Measurements from ENCODE around the gene G6PC2. TPM values are rescaled to one million over a fixed set of nuclear protein-coding genes. Genes with fewer than 3 reads are reported as not detected.
"Not testable (repeated sequence)": the region's sequence is repeated elsewhere in the genome, so short reads cannot be mapped to it uniquely, and the experiment has no call there.

The G6PC2 gene
- total RNA-seq, 1 experiment from 2014 or later: not detected

- Mint-ChIP-seq H3K4me1 (ENCODE audit: low read depth, unreplicated experiment) (no peaks in the 10 kb centered on the region), H3K36me3 (ENCODE audit: insufficient read depth, unreplicated experiment) (peaks cover 7% of the 10 kb centered on the region), H3K27me3 (ENCODE audit: insufficient read depth, unreplicated experiment) (no peaks in the 10 kb centered on the region), H3K4me3 (ENCODE audit: unreplicated experiment) (no peak overlapping the region), H3K27ac (ENCODE audit: unreplicated experiment) (no peak overlapping the region), H3K9me3 (ENCODE audit: unreplicated experiment) (no peaks in the 10 kb centered on the region)
- POLR2A ChIA-PET: no interaction called here
- BruUV-seq (replicated peaks): no TSS peak
- no peak for DNase-seq
- no peaks in the 10 kb centered on the region for H3K9me3 ChIP-seq
- no peaks in the 10 kb centered on the region for H3K36me3 ChIP-seq (ENCODE audit: control insufficient read depth, insufficient read depth, low read length)
- intact Hi-C loops (cut with micrococcal nuclease; ENCODE audit: unreplicated experiment): no loop called here
- no peaks in the 10 kb centered on the region for H3K4me1 ChIP-seq
- H3K4me3 ChIP-seq (ENCODE audit: low read depth, low read length): no peak overlapping the region
- no peaks in the 10 kb centered on the region for H3K27me3 ChIP-seq (replicated peaks; ENCODE audit: control insufficient read depth, insufficient read depth, low read length)
- TF ChIP-seq CTCF (IDR thresholded peaks at IDR 0.05; ENCODE audit: insufficient read depth in 1 of 2, low read depth in 1 of 2, low read length in 1 of 2, severe bottlenecking in 1 of 2, unreplicated experiment in 1 of 2): no peak
- CTCF ChIA-PET: no interaction called here
Measured at GRCh38 chr2:168874368-168875054, 26.6 kb upstream of the G6PC2 start.

- peaks cover 15% of the 10 kb centered on the region for H3K36me3 Mint-ChIP-seq (ENCODE audit: insufficient read depth, unreplicated experiment)
- H3K9me3 ChIP-seq; H3K36me3 ChIP-seq (ENCODE audit: control insufficient read depth, insufficient read depth, low read length); H3K4me1 ChIP-seq; CTCF ChIA-PET; POLR2A ChIA-PET; intact Hi-C loops (cut with micrococcal nuclease; ENCODE audit: unreplicated experiment); H3K27me3 ChIP-seq (replicated peaks; ENCODE audit: control insufficient read depth, insufficient read depth, low read length); H3K27me3 Mint-ChIP-seq (ENCODE audit: insufficient read depth, unreplicated experiment); BruUV-seq (replicated peaks); H3K4me1 Mint-ChIP-seq (ENCODE audit: low read depth, unreplicated experiment); DNase-seq; H3K4me3 ChIP-seq (ENCODE audit: low read depth, low read length); H3K27ac Mint-ChIP-seq (ENCODE audit: unreplicated experiment); H3K9me3 Mint-ChIP-seq (ENCODE audit: unreplicated experiment); H3K4me3 Mint-ChIP-seq (ENCODE audit: unreplicated experiment): not testable (repeated sequence)
Measured at GRCh38 chr2:168882163-168882562, 18.9 kb upstream of the G6PC2 start.

GRCh38 chr2:168884975-168885374, 16.1 kb upstream of the G6PC2 start:
- Mint-ChIP-seq H3K36me3 (ENCODE audit: insufficient read depth, unreplicated experiment) (peaks cover 20% of the 10 kb centered on the region), H3K27ac (ENCODE audit: unreplicated experiment) (no peak overlapping the region), H3K4me3 (ENCODE audit: unreplicated experiment) (no peak overlapping the region), H3K27me3 (ENCODE audit: insufficient read depth, unreplicated experiment) (no peaks in the 10 kb centered on the region), H3K9me3 (ENCODE audit: unreplicated experiment) (no peaks in the 10 kb centered on the region), H3K4me1 (ENCODE audit: low read depth, unreplicated experiment) (no peaks in the 10 kb centered on the region)
- POLR2A ChIA-PET: no interaction called here
- intact Hi-C loops (cut with micrococcal nuclease; ENCODE audit: unreplicated experiment): no loop called here
- Histone ChIP-seq H3K4me1 (no peaks in the 10 kb centered on the region), H3K36me3 (ENCODE audit: control insufficient read depth, insufficient read depth, low read length) (no peaks in the 10 kb centered on the region), H3K4me3 (ENCODE audit: low read depth, low read length) (no peak overlapping the region), H3K27me3 (replicated peaks; ENCODE audit: control insufficient read depth, insufficient read depth, low read length) (no peaks in the 10 kb centered on the region), H3K9me3 (no peaks in the 10 kb centered on the region)
- no peak for DNase-seq
- CTCF ChIA-PET: no interaction called here
- TF ChIP-seq CTCF (IDR thresholded peaks at IDR 0.05; ENCODE audit: insufficient read depth in 1 of 2, low read depth in 1 of 2, low read length in 1 of 2, severe bottlenecking in 1 of 2, unreplicated experiment in 1 of 2): no peak
- no TSS peak for BruUV-seq (replicated peaks)

- H3K4me1 ChIP-seq: no peaks in the 10 kb centered on the region; the same call in 1 of the 2 replicates
- no TSS peak for BruUV-seq (replicated peaks)
- intact Hi-C loops (cut with micrococcal nuclease; ENCODE audit: unreplicated experiment): no loop called here
- Mint-ChIP-seq H3K4me3 (ENCODE audit: unreplicated experiment) (peak overlapping the region; percentile 94), H3K27ac (ENCODE audit: unreplicated experiment) (peak overlapping the region; percentile 91), H3K4me1 (ENCODE audit: low read depth, unreplicated experiment) (no peaks in the 10 kb centered on the region), H3K27me3 (ENCODE audit: insufficient read depth, unreplicated experiment) (peaks cover 11% of the 10 kb centered on the region), H3K36me3 (ENCODE audit: insufficient read depth, unreplicated experiment) (peaks cover 20% of the 10 kb centered on the region), H3K9me3 (ENCODE audit: unreplicated experiment) (no peaks in the 10 kb centered on the region)
- ChIA-PET POLR2A (no interaction called here), CTCF (no interaction called here)
- peak overlapping the region; percentile 75 for H3K4me3 ChIP-seq (ENCODE audit: low read depth, low read length)
- DNase-seq: peak in 1 of 2 experiments; percentile 5
- TF ChIP-seq CTCF (IDR thresholded peaks at IDR 0.05; ENCODE audit: insufficient read depth in 1 of 2, low read depth in 1 of 2, low read length in 1 of 2, severe bottlenecking in 1 of 2, unreplicated experiment in 1 of 2): no peak
- no peaks in the 10 kb centered on the region for H3K27me3 ChIP-seq (replicated peaks; ENCODE audit: control insufficient read depth, insufficient read depth, low read length)
- no peaks in the 10 kb centered on the region for H3K36me3 ChIP-seq (ENCODE audit: control insufficient read depth, insufficient read depth, low read length)
- no peaks in the 10 kb centered on the region for H3K9me3 ChIP-seq
Measured at GRCh38 chr2:168889635-168890005, 11.5 kb upstream of the G6PC2 start.
